ENCODE data around the gene GAD1. TPM values are rescaled to one million over a fixed set of nuclear protein-coding genes. Genes with fewer than 3 reads are reported as not detected.

Gene GAD1
- total and polyA plus RNA-seq, 2 of the 8 experiments (the other 6 are each of a cell fraction or from before 2014, with no cell fraction given): 0.65 to 1.0 TPM

GRCh38 chr2:170891893-170892292, 75.2 kb downstream of the GAD1 start:
- Histone ChIP-seq H3K4me1 (replicated peaks in 1 of 4; ENCODE audit: control insufficient read depth in 3 of 4, insufficient read depth in 4 of 4, low read length in 3 of 4) (peaks cover 0 to 5% (median under 1%) of the 10 kb centered on the region in 4 experiments; a peak in 2 of 7 replicates), H3K18ac (ENCODE audit: extremely low read depth, low read length) (no peak overlapping the region), H3K36me3 (ENCODE audit: control insufficient read depth in 2 of 4, insufficient read depth in 4 of 4, low read length in 3 of 4) (no peaks in the 10 kb centered on the region), H3K79me2 (ENCODE audit: control insufficient read depth in 1 of 2, insufficient read depth in 2 of 2, low read length in 2 of 2) (no peaks in the 10 kb centered on the region), H2BK12ac (ENCODE audit: low read depth, low read length) (no peak overlapping the region), H2BK15ac (ENCODE audit: low read length) (no peak overlapping the region), H3K4me2 (ENCODE audit: insufficient read depth in 1 of 2, low read depth in 2 of 2, low read length in 2 of 2) (no peak overlapping the region), H3K27me3 (replicated peaks in 1 of 4; ENCODE audit: control insufficient read depth in 3 of 4, extremely low read depth in 1 of 4, insufficient read depth in 3 of 4, low read length in 3 of 4) (no peaks in the 10 kb centered on the region), H2AK5ac (ENCODE audit: low read depth, low read length) (no peak overlapping the region), H3K14ac (ENCODE audit: insufficient read length) (no peak overlapping the region), H3K79me1 (ENCODE audit: low read depth, low read length) (no peaks in the 10 kb centered on the region), H4K20me1 (replicated peaks in 1 of 2; ENCODE audit: control insufficient read depth in 1 of 2, insufficient read depth in 2 of 2, low read length in 2 of 2) (no peaks in the 10 kb centered on the region), H3K56ac (replicated peaks; ENCODE audit: insufficient read length, low read depth, low read length) (no peak overlapping the region), H3K23me2 (ENCODE audit: low read depth, low read length) (no peaks in the 10 kb centered on the region), H3K9me3 (ENCODE audit: insufficient read depth in 2 of 2, low read depth in 1 of 2, low read length in 1 of 2) (no peaks in the 10 kb centered on the region), H2BK5ac (ENCODE audit: low read depth, low read length) (no peak overlapping the region), H3K4ac (replicated peaks; ENCODE audit: insufficient read length, low read depth, low read length) (no peak overlapping the region), H3K27ac (ENCODE audit: low read depth, low read length) (no peak overlapping the region), H3K9ac (replicated peaks in 1 of 4; ENCODE audit: extremely low read depth in 1 of 4, low read depth in 3 of 4, low read length in 3 of 4) (no peak overlapping the region), H2AFZ (ENCODE audit: low read length) (no peak overlapping the region), H3K23ac (ENCODE audit: insufficient read length) (no peak overlapping the region), H4K91ac (replicated peaks; ENCODE audit: insufficient read length, low read length) (no peak overlapping the region), H4K8ac (ENCODE audit: extremely low read depth, insufficient read depth, low read length) (no peak overlapping the region), H2BK20ac (ENCODE audit: low read length) (no peak overlapping the region), H4K5ac (ENCODE audit: insufficient read length, low read depth, low read length) (no peak overlapping the region), H2BK120ac (replicated peaks; ENCODE audit: low read depth, low read length) (no peak overlapping the region), H3K4me3 (ENCODE audit: extremely low read depth in 1 of 4, insufficient read depth in 2 of 4, low read depth in 3 of 4, low read length in 4 of 4) (no peak overlapping the region)
- DNase-seq (ENCODE audit: low read depth in 1 of 2, low spot score in 2 of 2): no peak
- POLR2A ChIA-PET (ENCODE audit: partially characterized antibody): interaction anchor here (1.4 kb wide), 1 partner anchor 38 kb away, joined by 3 read pairs; the partner anchor contains the start of gene GORASP2
- no peak for FAIRE-seq
- WGBS, 2 experiments (ENCODE audit: extremely low coverage in 1 of 2, insufficient coverage in 1 of 2, insufficient read length in 1 of 2, insufficient replicate concordance in 2 of 2, low coverage in 1 of 2, low lambda C conversion rate in 2 of 2, missing lambda C conversion rate in 1 of 2): 88% methylated on average over 4 of the region's 4 CpGs; no CpG with 5 or more reads in 1 of the 2 experiments
- CTCF ChIA-PET (ENCODE audit: partially characterized antibody): interaction anchor here (0.6 to 2.6 kb wide), 7 partner anchors 9 to 642 kb away, joined by 3 to 14 read pairs (median 4); partner anchors contain the start of gene GAD1
- TF ChIP-seq POU5F1 (IDR thresholded peaks at IDR 0.05; ENCODE audit: low read depth, low read length) (no peak), RFX5 (IDR thresholded peaks at IDR 0.05; ENCODE audit: borderline replicate concordance, low read depth, low read length) (no peak), SIX5 (IDR thresholded peaks at IDR 0.05; ENCODE audit: low read depth, low read length) (no peak), GABPA (IDR thresholded peaks at IDR 0.05; ENCODE audit: borderline replicate concordance, insufficient read depth, low read length) (no peak), SRF (IDR thresholded peaks at IDR 0.05; ENCODE audit: low read depth, low read length) (no peak), RBBP5 (IDR thresholded peaks at IDR 0.05; ENCODE audit: borderline replicate concordance, low read depth, low read length) (no peak), SAP30 (IDR thresholded peaks at IDR 0.05; ENCODE audit: insufficient read depth, insufficient replicate concordance, low read length) (no peak), HDAC6 (IDR thresholded peaks at IDR 0.05; ENCODE audit: low read depth, low read length) (no peak), PHF8 (conservative IDR thresholded peaks at IDR 0.05; ENCODE audit: low read depth, low read length) (no peak), TAF1 (IDR thresholded peaks at IDR 0.05; ENCODE audit: low read depth, low read length) (no peak), SP4 (IDR thresholded peaks at IDR 0.05; ENCODE audit: low read length) (no peak), EGR1 (IDR thresholded peaks at IDR 0.05; ENCODE audit: borderline replicate concordance, low read depth, low read length) (no peak), RXRA (IDR thresholded peaks at IDR 0.05; ENCODE audit: insufficient read depth, low read depth, low read length) (no peak), USF2 (IDR thresholded peaks at IDR 0.05; ENCODE audit: low read length) (no peak)
